ENCODE data around the gene WWOX. TPM values are rescaled to one million over a fixed set of nuclear protein-coding genes. Genes with fewer than 3 reads are reported as not detected.

Gene WWOX
- total and polyA plus RNA-seq, 2 of the 8 experiments (the other 6 are each of a cell fraction or from before 2014, with no cell fraction given): 5.4 to 16.7 TPM

DNA sequence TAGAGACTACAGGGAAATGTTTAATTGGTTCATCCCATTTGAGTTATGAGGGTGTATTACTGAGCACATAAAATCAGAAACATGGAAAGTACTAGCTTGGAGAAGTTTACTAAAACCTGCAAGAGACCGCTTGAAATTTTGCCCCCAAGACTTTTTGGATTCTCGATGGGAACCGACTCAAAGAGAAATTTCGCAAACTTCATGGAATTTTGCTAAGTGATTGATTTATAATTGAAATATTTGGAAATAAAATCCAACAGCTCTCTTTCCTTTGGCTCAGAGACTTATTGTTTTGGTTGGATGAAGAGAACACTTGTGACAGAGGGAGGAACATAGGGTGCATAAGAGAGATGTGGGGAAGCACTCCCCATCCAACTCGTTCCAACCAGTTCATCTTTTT lies 574.4 kb downstream of the WWOX start (continued):
- TF ChIP-seq CHD7 (IDR thresholded peaks at IDR 0.05; ENCODE audit: insufficient replicate concordance, low read length) (no peak), CEBPB (IDR thresholded peaks at IDR 0.05; ENCODE audit: low read depth, low read length) (no peak), RAD21 (IDR thresholded peaks at IDR 0.05 in 1 of 2, conservative IDR thresholded peaks at IDR 0.05 in 1 of 2; ENCODE audit: low read depth in 2 of 2, low read length in 2 of 2) (no peak), MAX (IDR thresholded peaks at IDR 0.05) (no peak)

Data from H1 (cell line).